H1 (cell line): ENCODE results near the gene TASOR2. TPM values are rescaled to one million over a fixed set of nuclear protein-coding genes. Genes with fewer than 3 reads are reported as not detected.

Source experiments
- CTCF ChIA-PET: fragments of 300-600 bp; sonication (Branson Sonifier 250); formaldehyde crosslinking; loops from one replicate; lab custom pipeline; 2021; ENCODE audit not compliant: partially characterized antibody; lab: Charles Lee
- POLR2A ChIA-PET: fragments of 300-600 bp; sonication (Branson Sonifier 250); formaldehyde crosslinking; loops from one replicate; lab custom pipeline; 2021; ENCODE audit warnings: inconsistent platforms; ENCODE audit not compliant: partially characterized antibody; lab: Charles Lee
- DNase-seq, 2 experiments: peaks; one replicate each; pipeline versions ENCODE4 v3.0.0 to v3.0.0-alpha.2; 2010 to 2022; ENCODE audit warnings: low spot score in 2 of 2, low read depth in 1 of 2, mixed read lengths in 1 of 2
- FAIRE-seq: peaks from 2 replicates; lab custom pipeline; 2011; peaks lifted over from hg19 to GRCh38; lab: Jason Lieb, UNC
- H2AFZ ChIP-seq: 2 replicates; pipeline ENCODE4 v1.8.1; 2012; ENCODE audit warnings: low read length, inconsistent platforms
- H2AK5ac ChIP-seq: 2 replicates; pipeline ENCODE4 v1.6.1; 2013; ENCODE audit warnings: low read depth, low read length
- H2BK120ac ChIP-seq: replicated peaks from 2 replicates; pipeline ENCODE3; 2013; ENCODE audit warnings: low read depth, low read length, inconsistent platforms
- H2BK12ac ChIP-seq: 2 replicates; pipeline ENCODE4 v1.6.1; 2013; ENCODE audit warnings: low read depth, low read length
- H2BK15ac ChIP-seq: 2 replicates; pipeline ENCODE4 v1.6.1; 2013; ENCODE audit warnings: low read length
- H2BK20ac ChIP-seq: 2 replicates; pipeline ENCODE4 v1.6.1; 2013; ENCODE audit warnings: low read length
- H2BK5ac ChIP-seq: 2 replicates; pipeline ENCODE4 v1.6.1; 2013; ENCODE audit warnings: low read depth, low read length
- H3K14ac ChIP-seq: 2 replicates; pipeline ENCODE4 v1.6.1; 2013; ENCODE audit warnings: inconsistent platforms; ENCODE audit not compliant: insufficient read length
- H3K18ac ChIP-seq: 2 replicates; pipeline ENCODE4 v1.6.1; 2013; ENCODE audit warnings: low read length; ENCODE audit errors: extremely low read depth
- H3K23ac ChIP-seq: 2 replicates; pipeline ENCODE4 v1.6.1; 2013; ENCODE audit warnings: inconsistent platforms; ENCODE audit not compliant: insufficient read length
- H3K23me2 ChIP-seq: 2 replicates; pipeline ENCODE4 v1.6.1; 2013; ENCODE audit warnings: low read depth, low read length
- H3K27ac ChIP-seq: 2 replicates; pipeline ENCODE4 v1.6.1; 2011; ENCODE audit warnings: low read depth, low read length, inconsistent platforms
- H3K27me3 ChIP-seq, 4 experiments: replicated peaks in 1 of 4; 1 replicate in 1 of 4; 2 replicates in 3 of 4; pipeline versions ENCODE4 v1.6.1 to v1.8.1; 2011 to 2013; ENCODE audit warnings: low read length in 3 of 4, mild to moderate bottlenecking in 3 of 4, inconsistent platforms in 2 of 4, mixed read lengths in 2 of 4, moderate library complexity in 1 of 4; ENCODE audit not compliant: control insufficient read depth in 3 of 4, insufficient read depth in 3 of 4; ENCODE audit errors: extremely low read depth in 1 of 4
- H3K36me3 ChIP-seq, 4 experiments: 2 replicates each; pipeline versions ENCODE4 v1.6.1 to v1.8.1; 2011 to 2013; ENCODE audit warnings: mild to moderate bottlenecking in 4 of 4, low read length in 3 of 4, moderate library complexity in 2 of 4, control low read depth in 1 of 4, inconsistent platforms in 1 of 4; ENCODE audit not compliant: insufficient read depth in 4 of 4, control insufficient read depth in 2 of 4
- H3K4ac ChIP-seq: replicated peaks from 2 replicates; pipeline ENCODE3; 2013; ENCODE audit warnings: low read length, low read depth, mixed read lengths, inconsistent platforms; ENCODE audit not compliant: insufficient read length
- H3K4me1 ChIP-seq, 4 experiments: replicated peaks in 1 of 4; 1 replicate in 1 of 4; 2 replicates in 3 of 4; pipeline versions ENCODE4 v1.6.1 to v1.8.1; 2011 to 2013; ENCODE audit warnings: low read length in 3 of 4, inconsistent platforms in 2 of 4, mixed read lengths in 1 of 4; ENCODE audit not compliant: insufficient read depth in 4 of 4, control insufficient read depth in 3 of 4
- H3K4me2 ChIP-seq, 2 experiments: 2 replicates each; pipeline versions ENCODE4 v1.6.1 to v1.8.1; 2011 to 2013; ENCODE audit warnings: low read depth in 2 of 2, low read length in 2 of 2, control low read depth in 1 of 2, inconsistent platforms in 1 of 2, mild to moderate bottlenecking in 1 of 2; ENCODE audit not compliant: insufficient read depth in 1 of 2
- H3K4me3 ChIP-seq, 4 experiments: fragments of 200-600, 300-600 bp in 1 of 4; sonication (generic), shearing (Covaris generic), sonication (Bioruptor Twin) in 1 of 4; 2 replicates each; pipeline versions ENCODE4 v1.5.1 to v1.8.1; 2011 to 2016; ENCODE audit warnings: low read length in 4 of 4, low read depth in 3 of 4, control low read depth in 2 of 4, inconsistent platforms in 2 of 4, mild to moderate bottlenecking in 2 of 4, mixed read lengths in 1 of 4, moderate library complexity in 1 of 4; ENCODE audit not compliant: insufficient read depth in 2 of 4; ENCODE audit errors: extremely low read depth in 1 of 4
- H3K56ac ChIP-seq: replicated peaks from 2 replicates; pipeline ENCODE3; 2013; ENCODE audit warnings: low read depth, mild to moderate bottlenecking, mixed read lengths, low read length, inconsistent platforms; ENCODE audit not compliant: insufficient read length
- H3K79me1 ChIP-seq: 2 replicates; pipeline ENCODE4 v1.6.1; 2013; ENCODE audit warnings: low read depth, low read length, control low read depth
- H3K79me2 ChIP-seq, 2 experiments: 2 replicates each; pipeline versions ENCODE4 v1.6.1 to v1.8.1; 2012 to 2013; ENCODE audit warnings: low read length in 2 of 2, mild to moderate bottlenecking in 2 of 2, inconsistent platforms in 1 of 2; ENCODE audit not compliant: insufficient read depth in 2 of 2, control insufficient read depth in 1 of 2
- H3K9ac ChIP-seq, 4 experiments: replicated peaks in 1 of 4; 1 replicate in 1 of 4; 2 replicates in 3 of 4; pipeline versions ENCODE4 v1.6.1 to v1.8.1; 2011 to 2013; ENCODE audit warnings: low read depth in 3 of 4, low read length in 3 of 4, control low read depth in 2 of 4, mild to moderate bottlenecking in 2 of 4, moderate library complexity in 2 of 4, inconsistent platforms in 1 of 4; ENCODE audit errors: extremely low read depth in 1 of 4
- H3K9me3 ChIP-seq, 2 experiments: 2 replicates each; pipeline versions ENCODE4 v1.6.1 to v1.8.1; 2012 to 2013; ENCODE audit warnings: mild to moderate bottlenecking in 2 of 2, moderate library complexity in 2 of 2, control low read depth in 1 of 2, inconsistent platforms in 1 of 2, low read depth in 1 of 2, low read length in 1 of 2, mixed read lengths in 1 of 2; ENCODE audit not compliant: insufficient read depth in 2 of 2
- H4K20me1 ChIP-seq, 2 experiments: replicated peaks in 1 of 2; 2 replicates each; pipeline versions ENCODE3 to v1.8.1; 2011 to 2013; ENCODE audit warnings: inconsistent platforms in 2 of 2, low read length in 2 of 2, mild to moderate bottlenecking in 1 of 2; ENCODE audit not compliant: insufficient read depth in 2 of 2, control insufficient read depth in 1 of 2
- H4K5ac ChIP-seq: 2 replicates; pipeline ENCODE4 v1.6.1; 2013; ENCODE audit warnings: low read length, low read depth, mixed read lengths, inconsistent platforms; ENCODE audit not compliant: insufficient read length
- H4K8ac ChIP-seq: 2 replicates; pipeline ENCODE4 v1.8.0; 2013; ENCODE audit warnings: mild to moderate bottlenecking, moderate library complexity, low read length, inconsistent platforms; ENCODE audit not compliant: insufficient read depth; ENCODE audit errors: extremely low read depth
- H4K91ac ChIP-seq: replicated peaks from 2 replicates; pipeline ENCODE3; 2013; ENCODE audit warnings: low read length, mixed read lengths, inconsistent platforms; ENCODE audit not compliant: insufficient read length
- BACH1 ChIP-seq: IDR thresholded peaks from 2 replicates; pipeline ENCODE4 v1.6.1; 2012; ENCODE audit warnings: low read length, improper control_type of control experiment
- GTF2F1 ChIP-seq: IDR thresholded peaks from 2 replicates; pipeline ENCODE4 v1.6.1; 2012; ENCODE audit warnings: low read depth, low read length, improper control_type of control experiment, borderline replicate concordance
- HDAC2 ChIP-seq, 2 experiments: fragments of 300-600 bp in 1 of 2; sonication (generic) in 1 of 2; IDR thresholded peaks; 2 replicates each; pipeline ENCODE4 v1.6.1; 2011 to 2012; ENCODE audit warnings: low read depth in 2 of 2, low read length in 2 of 2, mild to moderate bottlenecking in 2 of 2, moderate library complexity in 2 of 2, borderline replicate concordance in 1 of 2, inconsistent platforms in 1 of 2
- MAX ChIP-seq: IDR thresholded peaks from 2 replicates; pipeline ENCODE4 v1.6.1; 2012; ENCODE audit warnings: inconsistent platforms
- WGBS, 2 experiments: shearing (Covaris generic) in 1 of 2; methylation state at CpG; one replicate each; pipeline versions ENCODE4 v1.1.6 to v1.1.7; 2013 to 2015; ENCODE audit warnings: low lambda C conversion rate in 2 of 2, mixed read lengths in 2 of 2, inconsistent platforms in 1 of 2, low coverage in 1 of 2, missing lambda C conversion rate in 1 of 2; ENCODE audit not compliant: insufficient replicate concordance in 2 of 2, insufficient coverage in 1 of 2, insufficient read length in 1 of 2; ENCODE audit errors: extremely low coverage in 1 of 2, missing lambda C conversion rate in 1 of 2; 5-methylcytosine and 5-hydroxymethylcytosine counted together
- polyA plus RNA-seq, 7 experiments: library from polyadenylated mRNA; depleted of rRNA in 3 of 7; stranded (reverse) in 5 of 7; unstranded in 2 of 7; fragments of >200 nt in 5 of 7; fragments of 200-250 nt in 2 of 7; gene quantifications; 1 replicate in 5 of 7; 2 replicates in 1 of 7; 4 replicates in 1 of 7; pipeline versions ENCODE4 v1.2.1 to v1.2.3, GENCODE V29; 2011 to 2013; ENCODE audit warnings: missing spikeins in 2 of 7, mixed read lengths in 2 of 7
- total RNA-seq: library from RNA; stranded (reverse); fragmentation: NEBNext Ultra II Directional; extraction: Animal tissue kit (Norgen Biotek cat#: 25700); gene quantifications from 2 replicates; pipeline ENCODE4 v1.2.1, GENCODE V29; 2021

TASOR2 gene
- total and polyA plus RNA-seq, 2 of the 8 experiments (the other 6 are each of a cell fraction or from before 2014, with no cell fraction given), result 13.1 to 74.9 TPM

GRCh38 chr10:5661043-5661442 lies 23.6 kb upstream of the TASOR2 start:
- Histone ChIP-seq H3K9ac (no peak overlapping the region), H3K23me2 (no peaks in the 10 kb centered on the region; the same call in 1 of the 2 replicates)
- POLR2A ChIA-PET, result no interaction called here

More at GRCh38 chr10:5661043-5661442, 23.6 kb upstream of the TASOR2 start:
- Histone ChIP-seq H3K4me2 (no peak overlapping the region), H4K8ac (0 out of 2 replicates have a peak overlapping the region, but pooled peaks have one; percentile 14), H2AFZ (no peak overlapping the region), H3K14ac (no peak overlapping the region), H3K79me1 (peaks cover 4% of the 10 kb centered on the region), H2BK20ac (no peak overlapping the region), H3K56ac (no peak overlapping the region), H3K9me3 (no peaks in the 10 kb centered on the region), H3K4ac (no peak overlapping the region), H3K27ac (no peak overlapping the region), H4K91ac (no peak overlapping the region), H3K79me2 (peaks cover 0 to 28% of the 10 kb centered on the region in 2 experiments; a peak in 2 of 4 replicates), H3K36me3 (no peaks in the 10 kb centered on the region), H3K4me1 (peaks cover 8 to 26% (median 19%) of the 10 kb centered on the region in 4 experiments), H3K4me3 (no peak overlapping the region), H4K5ac (no peak overlapping the region), H3K23ac (no peak overlapping the region), H3K18ac (no peak overlapping the region), H2BK15ac (no peak overlapping the region), H2BK120ac (no peak overlapping the region), H2AK5ac (no peak overlapping the region), H3K27me3 (0 out of 7 replicates have a peak, but pooled peaks cover 0 to 2% (median 0%) of the 10 kb centered on the region in 4 experiments), H4K20me1 (peaks cover 9 to 14% of the 10 kb centered on the region in 2 experiments), H2BK5ac (no peak overlapping the region), H2BK12ac (no peak overlapping the region)
- DNase-seq (no peak), FAIRE-seq (no peak)
- CTCF ChIA-PET, result interaction anchor here (1.0 to 1.7 kb wide), 2 partner anchors 10 to 30 kb away, joined by 3 to 4 read pairs; no protein-coding TSS in a partner anchor
- WGBS, 2 experiments, result 87% methylated on average over 6 of the region's 6 CpGs; no CpG with 5 or more reads in 1 of the 2 experiments
- TF ChIP-seq BACH1 (no peak), GTF2F1 (no peak), MAX (no peak), HDAC2 (IDR thresholded peaks at IDR 0.05; ENCODE audit: borderline replicate concordance in 1 of 2, low read depth in 2 of 2, low read length in 2 of 2) (no peak)
